ENCODE data around the gene LRRC47. TPM values are rescaled to one million over a fixed set of nuclear protein-coding genes. Genes with fewer than 3 reads are reported as not detected.
A peak's percentile ranks its signal among the peaks of the same experiment; 100 is the strongest.

Gene LRRC47
- total RNA-seq, 1 donor from 2014 or later = 52.2 TPM

DNA sequence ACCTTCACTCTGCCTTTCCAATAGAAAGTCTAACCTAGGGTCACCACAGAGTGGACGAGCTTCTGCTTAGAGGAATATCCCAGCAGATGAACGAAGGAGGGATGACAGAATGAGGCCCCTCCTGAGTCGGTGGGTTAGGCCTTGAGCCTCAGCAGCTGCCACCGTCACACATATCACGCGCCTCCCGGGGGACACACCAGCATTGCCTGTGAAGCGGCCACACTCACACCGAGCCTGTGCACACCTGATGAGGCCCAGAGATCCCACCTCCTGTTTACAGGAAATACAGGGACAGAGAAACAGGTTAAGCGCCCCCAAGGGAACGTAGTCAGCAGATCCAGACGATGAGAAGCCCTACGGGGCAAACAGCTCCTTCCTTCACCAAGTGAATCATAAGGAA lies 25.1 kb upstream of the LRRC47 start:
- peaks cover 58% of the 10 kb centered on the region for H3K36me3 Mint-ChIP-seq (ENCODE audit: low read depth, unreplicated experiment)
- no peak overlapping the region for H3K27ac Mint-ChIP-seq (ENCODE audit: unreplicated experiment)
- peaks cover 3% of the 10 kb centered on the region for H3K27me3 Mint-ChIP-seq (ENCODE audit: unreplicated experiment)
- no peaks in the 10 kb centered on the region for H3K9me3 Mint-ChIP-seq (ENCODE audit: unreplicated experiment)
- no peak overlapping the region for H3K4me3 Mint-ChIP-seq (ENCODE audit: unreplicated experiment)
- no peak for DNase-seq (ENCODE audit: low spot score)
- no peaks in the 10 kb centered on the region for H3K4me1 Mint-ChIP-seq (ENCODE audit: unreplicated experiment)
- TF ChIP-seq, protein P1, sequence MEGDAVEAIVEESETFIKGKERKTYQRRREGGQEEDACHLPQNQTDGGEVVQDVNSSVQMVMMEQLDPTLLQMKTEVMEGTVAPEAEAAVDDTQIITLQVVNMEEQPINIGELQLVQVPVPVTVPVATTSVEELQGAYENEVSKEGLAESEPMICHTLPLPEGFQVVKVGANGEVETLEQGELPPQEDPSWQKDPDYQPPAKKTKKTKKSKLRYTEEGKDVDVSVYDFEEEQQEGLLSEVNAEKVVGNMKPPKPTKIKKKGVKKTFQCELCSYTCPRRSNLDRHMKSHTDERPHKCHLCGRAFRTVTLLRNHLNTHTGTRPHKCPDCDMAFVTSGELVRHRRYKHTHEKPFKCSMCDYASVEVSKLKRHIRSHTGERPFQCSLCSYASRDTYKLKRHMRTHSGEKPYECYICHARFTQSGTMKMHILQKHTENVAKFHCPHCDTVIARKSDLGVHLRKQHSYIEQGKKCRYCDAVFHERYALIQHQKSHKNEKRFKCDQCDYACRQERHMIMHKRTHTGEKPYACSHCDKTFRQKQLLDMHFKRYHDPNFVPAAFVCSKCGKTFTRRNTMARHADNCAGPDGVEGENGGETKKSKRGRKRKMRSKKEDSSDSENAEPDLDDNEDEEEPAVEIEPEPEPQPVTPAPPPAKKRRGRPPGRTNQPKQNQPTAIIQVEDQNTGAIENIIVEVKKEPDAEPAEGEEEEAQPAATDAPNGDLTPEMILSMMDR (IDR thresholded peaks at IDR 0.05; ENCODE audit: unreplicated experiment) = no peak

DNA sequence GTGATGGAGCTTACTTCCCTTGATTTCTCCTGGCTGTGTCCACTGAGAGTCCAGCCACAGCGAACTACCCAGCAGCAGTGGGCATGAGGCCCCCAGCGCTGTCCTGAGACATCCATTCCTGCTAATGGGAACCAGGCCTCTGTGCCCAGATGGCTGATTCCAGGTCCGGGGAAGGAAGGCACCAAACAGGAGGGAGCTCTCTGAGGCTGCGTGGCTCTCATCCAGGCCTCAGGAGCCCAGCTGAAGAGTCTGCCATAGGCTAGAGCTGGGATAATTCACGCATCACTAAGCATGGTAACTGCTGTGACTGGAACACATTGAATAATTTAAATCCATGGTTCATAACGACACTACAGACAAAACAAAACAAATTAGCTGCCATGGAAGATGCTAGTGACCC lies 24.7 kb upstream of the LRRC47 start:
- Mint-ChIP-seq H3K27me3 (ENCODE audit: unreplicated experiment) (peaks cover 7% of the 10 kb centered on the region), H3K4me1 (ENCODE audit: unreplicated experiment) (no peaks in the 10 kb centered on the region), H3K36me3 (ENCODE audit: low read depth, unreplicated experiment) (peaks cover 59% of the 10 kb centered on the region), H3K27ac (ENCODE audit: unreplicated experiment) (no peak overlapping the region), H3K4me3 (ENCODE audit: unreplicated experiment) (no peak overlapping the region), H3K9me3 (ENCODE audit: unreplicated experiment) (no peaks in the 10 kb centered on the region)
- TF ChIP-seq, protein P1 (IDR thresholded peaks at IDR 0.05; ENCODE audit: unreplicated experiment) = no peak
- no peak for DNase-seq (ENCODE audit: low spot score)

DNA sequence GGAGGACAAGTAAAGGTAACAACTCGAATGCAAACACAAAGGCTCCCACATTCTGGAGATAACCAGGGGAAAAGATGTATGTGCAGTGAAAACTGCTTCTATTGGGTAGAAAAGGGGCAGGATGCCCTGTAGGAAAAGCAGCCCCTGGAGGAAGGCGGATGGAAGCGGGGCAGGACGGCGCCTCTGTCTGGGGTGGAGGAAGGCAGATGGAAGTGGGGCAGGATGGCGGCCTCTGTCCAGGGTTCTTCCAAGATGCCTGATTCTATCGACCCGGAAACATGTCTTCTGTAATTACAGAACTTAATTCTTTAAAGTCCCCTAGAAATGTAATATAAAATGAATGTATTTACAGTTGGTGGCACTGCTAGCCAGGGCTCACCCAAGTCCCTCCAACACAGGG lies 24.0 kb upstream of the LRRC47 start:
- H3K27me3 Mint-ChIP-seq (ENCODE audit: unreplicated experiment) = peaks cover 10% of the 10 kb centered on the region
- no peaks in the 10 kb centered on the region for H3K9me3 Mint-ChIP-seq (ENCODE audit: unreplicated experiment)
- no peaks in the 10 kb centered on the region for H3K4me1 Mint-ChIP-seq (ENCODE audit: unreplicated experiment)
- TF ChIP-seq, protein P1 (IDR thresholded peaks at IDR 0.05; ENCODE audit: unreplicated experiment) = no peak
- DNase-seq (ENCODE audit: low spot score) = no peak
- no peak overlapping the region for H3K27ac Mint-ChIP-seq (ENCODE audit: unreplicated experiment)
- peak overlapping the region; percentile 6 for H3K4me3 Mint-ChIP-seq (ENCODE audit: unreplicated experiment)
- H3K36me3 Mint-ChIP-seq (ENCODE audit: low read depth, unreplicated experiment) = peaks cover 56% of the 10 kb centered on the region

DNA sequence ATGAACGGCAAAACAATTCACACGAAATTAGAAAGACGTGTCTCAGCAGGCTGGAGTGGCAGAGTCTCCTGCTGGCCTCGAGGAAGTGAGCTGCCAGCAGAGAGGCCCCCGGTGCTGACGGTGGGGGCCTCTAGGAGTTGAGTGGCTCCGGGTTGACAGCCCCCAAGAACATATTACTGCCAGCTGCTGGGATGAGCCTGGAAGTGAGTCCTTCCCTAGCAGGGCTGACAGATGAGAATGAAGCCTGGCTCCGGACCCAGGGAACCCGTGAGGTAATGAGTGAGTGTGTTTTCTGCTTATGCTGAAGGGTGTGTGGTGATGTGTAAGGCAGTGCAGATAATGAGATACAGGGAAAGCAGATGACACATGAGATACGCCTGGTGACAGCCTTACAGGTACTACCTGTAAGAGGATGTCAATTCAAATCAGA lies 23.5 kb upstream of the LRRC47 start:
- DNase-seq (ENCODE audit: low spot score) = no peak
- Mint-ChIP-seq H3K27ac (ENCODE audit: unreplicated experiment) (no peak overlapping the region), H3K4me1 (ENCODE audit: unreplicated experiment) (no peaks in the 10 kb centered on the region), H3K27me3 (ENCODE audit: unreplicated experiment) (peaks cover 10% of the 10 kb centered on the region), H3K36me3 (ENCODE audit: low read depth, unreplicated experiment) (peaks cover 56% of the 10 kb centered on the region), H3K4me3 (ENCODE audit: unreplicated experiment) (peak overlapping the region; percentile 6), H3K9me3 (ENCODE audit: unreplicated experiment) (no peaks in the 10 kb centered on the region)
- TF ChIP-seq, protein P1 (IDR thresholded peaks at IDR 0.05; ENCODE audit: unreplicated experiment) = no peak

DNA sequence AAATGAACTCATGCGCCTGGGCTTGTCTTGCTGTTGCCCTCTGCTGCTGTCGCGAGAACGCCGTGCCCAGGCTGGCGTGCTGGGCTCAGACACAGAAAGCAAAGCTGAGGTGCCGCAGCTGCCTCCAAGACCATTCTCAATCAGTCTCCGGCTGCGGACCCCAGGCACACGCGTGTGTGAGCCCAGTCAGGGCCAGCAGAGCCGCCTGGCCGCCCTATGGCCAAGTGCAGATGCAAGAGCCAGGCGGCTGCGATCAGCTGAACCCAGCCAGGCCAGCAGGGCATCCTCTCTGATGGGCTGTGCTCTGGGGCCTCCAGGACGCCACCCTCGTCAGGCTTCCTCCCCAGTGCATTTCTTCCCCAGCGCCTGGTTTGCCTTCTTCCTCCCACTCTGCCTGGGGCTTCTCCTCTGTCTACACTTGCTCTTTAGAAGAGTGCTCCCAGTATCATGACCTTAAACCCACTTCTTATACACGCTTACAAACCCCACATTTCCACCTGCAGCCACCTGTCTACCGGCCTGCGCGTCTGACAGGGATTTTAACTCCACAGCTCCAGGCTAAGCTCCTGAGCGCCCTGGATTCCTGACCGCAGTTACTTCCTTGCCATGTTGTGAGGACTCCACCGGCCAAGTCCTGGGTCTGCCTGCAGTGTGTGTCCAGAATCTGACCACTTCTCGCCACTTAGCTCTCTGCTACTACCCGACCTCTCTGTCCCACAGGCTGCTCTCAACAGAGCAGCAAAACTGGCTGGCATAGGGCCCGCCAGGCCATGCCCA lies 21.7 kb upstream of the LRRC47 start:
- no peak for DNase-seq (ENCODE audit: low spot score)
- Mint-ChIP-seq H3K27me3 (ENCODE audit: unreplicated experiment) (peaks cover 11% of the 10 kb centered on the region), H3K4me1 (ENCODE audit: unreplicated experiment) (no peaks in the 10 kb centered on the region), H3K36me3 (ENCODE audit: low read depth, unreplicated experiment) (peaks cover 53% of the 10 kb centered on the region), H3K9me3 (ENCODE audit: unreplicated experiment) (no peaks in the 10 kb centered on the region), H3K4me3 (ENCODE audit: unreplicated experiment) (peak overlapping the region; percentile 76), H3K27ac (ENCODE audit: unreplicated experiment) (peak overlapping the region; percentile 61)
- TF ChIP-seq, protein P1 (IDR thresholded peaks at IDR 0.05; ENCODE audit: unreplicated experiment) = no peak
